HG02763 (cell line): ENCODE measurements around the gene PCED1A.

Experiments used
- ATAC-seq: cut with Tn5 transposase; IDR thresholded peaks from one replicate; pipeline ENCODE4 v1.9.1; 2021; ENCODE audit warnings: mild to moderate bottlenecking, moderate library complexity; ENCODE audit not compliant: unreplicated experiment

The PCED1A gene

DNA sequence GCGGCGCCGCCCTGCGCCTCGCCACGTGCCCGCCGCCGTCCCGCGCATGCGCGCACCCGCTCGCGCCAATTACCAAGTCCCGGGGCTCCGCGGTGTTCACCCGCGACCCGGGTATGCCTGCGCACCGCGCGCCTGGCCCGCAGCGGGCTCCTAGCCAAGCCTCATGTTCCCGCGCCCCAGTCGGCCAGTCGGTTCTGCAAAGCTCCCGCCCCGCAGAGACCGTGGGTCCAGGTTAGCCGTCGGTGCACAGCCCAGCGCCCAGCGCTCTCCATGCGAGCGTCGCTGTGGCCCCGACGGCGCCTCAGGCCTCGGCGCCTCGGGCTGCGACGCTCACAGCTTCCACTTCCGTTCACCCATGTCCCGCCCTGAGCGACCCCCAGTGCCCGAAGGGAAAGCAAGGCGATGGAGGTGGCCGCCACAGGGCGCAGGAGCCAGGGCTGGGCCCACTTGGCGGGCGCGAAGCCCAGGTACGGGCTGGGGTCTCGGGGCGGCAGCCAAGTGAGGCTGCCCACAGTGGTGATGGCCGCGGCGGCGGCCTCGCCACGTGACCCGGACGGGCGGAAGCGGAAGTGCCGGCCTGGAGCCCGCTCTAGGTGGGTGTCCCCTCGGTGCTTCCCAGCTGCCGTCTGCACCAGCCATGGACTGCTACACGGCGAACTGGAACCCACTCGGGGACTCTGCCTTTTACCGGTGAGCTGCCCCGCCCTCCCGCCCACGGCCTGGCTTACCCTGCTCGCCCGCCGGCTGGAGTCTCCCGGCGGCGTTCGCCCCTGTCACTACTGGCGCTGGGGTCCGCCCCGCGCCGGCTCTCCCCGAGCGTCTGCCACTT lies at the start of gene PCED1A, which contains the start of gene VPS16:
PCED1A (minus strand) TSS at position 518 of the 829 bp plus-strand sequence. CDS start 743 bp downstream, outside the sequence.
VPS16 (plus strand) TSS at position 608 of the 829 bp plus-strand sequence; CDS start at position 638, 30 bp downstream.
- peak; percentile 96 for ATAC-seq

GRCh38 chr20:2889797-2890196 lies 49.3 kb upstream of the PCED1A start:
- ATAC-seq: no peak

GRCh38 chr20:2889209-2889608 lies 48.8 kb upstream of the PCED1A start:
- ATAC-seq: no peak

DNA sequence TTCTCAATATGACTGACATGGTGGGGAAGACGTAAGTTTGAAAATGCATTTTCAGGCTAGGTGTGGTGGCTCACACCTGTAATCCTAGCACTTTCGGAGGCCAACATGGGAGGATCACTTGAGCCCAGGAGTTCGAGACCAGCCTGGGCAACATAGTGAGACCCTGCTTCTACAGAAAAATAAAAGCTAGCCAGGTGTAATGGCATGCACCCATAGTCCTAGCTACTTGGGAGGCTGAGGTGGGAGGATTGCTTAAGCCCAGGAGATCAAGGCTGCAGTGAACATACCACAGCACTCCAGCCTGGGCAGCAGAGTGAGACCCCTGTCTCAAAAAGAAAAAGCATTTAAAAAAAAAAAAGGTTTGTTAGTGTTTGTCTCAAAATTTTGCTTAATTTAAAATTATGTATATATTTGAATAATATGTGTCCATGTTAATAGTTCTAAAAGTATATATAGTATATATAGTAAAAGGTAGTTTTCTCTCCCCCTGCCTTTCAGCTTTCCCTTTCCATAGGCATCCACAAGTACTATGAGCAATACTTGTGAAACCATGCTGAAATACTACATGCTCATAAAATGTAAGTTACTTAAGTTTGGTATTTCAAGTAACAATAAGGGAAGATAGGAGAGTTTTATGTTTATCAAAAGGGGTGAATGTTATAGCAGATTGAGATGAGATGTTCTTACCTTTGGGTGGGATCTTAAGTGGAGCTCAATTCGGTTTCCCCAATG lies 47.9 kb upstream of the PCED1A start:
- no peak for ATAC-seq

GRCh38 chr20:2887715-2888114 lies 47.3 kb upstream of the PCED1A start:
- ATAC-seq: no peak

DNA sequence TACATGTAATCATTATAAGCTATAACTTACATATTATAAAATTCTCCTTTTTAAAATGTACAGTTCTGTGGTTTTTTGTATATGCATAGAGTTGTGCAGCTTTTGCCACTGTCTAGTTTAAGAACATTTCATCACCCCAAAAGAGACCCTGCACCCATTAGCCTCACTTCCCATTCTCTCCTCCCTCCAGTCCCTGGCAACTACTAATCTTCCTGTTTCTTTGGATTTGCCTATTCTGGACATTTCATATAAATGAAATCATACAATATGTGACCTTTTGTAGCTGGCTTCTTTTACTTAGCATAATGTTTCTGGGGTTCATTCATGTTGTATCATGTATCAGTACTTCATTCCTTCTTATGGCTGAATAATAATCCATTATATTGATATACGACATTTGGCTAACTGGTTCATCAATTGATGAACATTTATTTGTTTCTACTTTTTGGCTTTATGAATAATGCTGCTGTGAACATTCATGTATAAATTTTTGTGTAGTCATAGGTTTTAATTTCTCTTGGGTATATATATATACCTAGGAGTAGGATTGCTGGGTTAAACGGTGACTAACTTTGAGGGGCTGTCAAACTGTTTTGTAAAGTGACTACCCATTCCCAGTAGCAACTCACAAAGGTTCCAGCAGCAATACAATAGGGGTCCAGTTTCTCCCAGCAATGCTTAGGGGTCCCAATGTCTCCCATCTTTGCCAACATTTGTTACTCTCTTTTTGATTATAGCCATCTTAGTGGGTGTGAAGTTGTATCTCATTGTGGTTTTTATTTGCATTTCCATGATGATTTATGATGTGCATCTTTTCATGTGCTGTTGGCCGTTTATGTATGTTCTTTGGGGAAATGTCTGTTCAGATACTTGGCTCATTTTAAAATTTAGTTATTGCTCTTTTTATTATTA lies 43.5 kb upstream of the PCED1A start:
- ATAC-seq: no peak

- no peak for ATAC-seq
These were observed 40.2 kb upstream of the PCED1A start for GRCh38 chr20:2880650-2881049.

DNA sequence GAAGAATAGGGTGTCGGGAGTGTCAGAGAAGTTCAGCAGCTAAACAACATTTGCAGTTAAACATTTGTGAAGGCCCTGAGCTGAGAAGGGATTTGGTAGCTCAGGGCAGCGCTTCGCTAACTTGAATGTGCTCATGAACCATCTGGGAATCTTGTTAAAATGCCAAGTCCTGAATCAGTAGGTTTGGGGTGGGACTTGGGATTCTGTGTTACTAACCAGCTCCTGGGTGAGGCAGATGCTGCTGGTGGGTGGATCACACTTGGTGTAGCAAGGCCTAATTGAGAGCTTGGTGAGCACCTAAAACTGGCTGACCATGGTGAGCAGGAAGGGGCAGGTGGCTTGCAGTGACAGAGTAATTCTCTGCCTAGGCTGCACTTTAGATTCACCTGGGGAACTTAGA lies 38.7 kb upstream of the PCED1A start:
- ATAC-seq: no peak

- ATAC-seq: no peak
These were observed 38.1 kb upstream of the PCED1A start for GRCh38 chr20:2878515-2878914.

- ATAC-seq: no peak
These were observed 35.3 kb upstream of the PCED1A start for GRCh38 chr20:2875690-2876203.

GRCh38 chr20:2874456-2874855 lies 34.0 kb upstream of the PCED1A start:
- ATAC-seq: no peak

DNA sequence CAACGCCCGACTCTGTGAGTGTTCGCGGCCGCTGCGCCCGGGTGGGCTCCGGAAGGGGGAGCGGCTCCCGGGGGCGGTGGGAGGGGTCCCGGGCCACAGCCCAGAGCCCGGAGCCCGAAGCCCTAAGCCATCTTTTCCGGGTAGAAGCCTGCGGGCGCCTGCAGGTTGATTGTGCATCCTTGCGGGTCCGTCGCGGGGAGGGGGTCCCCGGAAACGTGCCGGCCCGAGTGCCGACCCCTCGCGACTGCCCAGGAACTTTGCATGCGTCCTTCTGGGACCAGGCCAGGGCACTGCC lies 33.2 kb upstream of the PCED1A start:
- ATAC-seq: peak; percentile 39

- ATAC-seq: peak; percentile 92
These were observed 32.7 kb upstream of the PCED1A start, which contains the start of gene PTPRA for GRCh38 chr20:2873010-2873746. Gene PTPRA, plus strand, starts transcription at chr20:2873481. Its CDS starts 90,797 bp downstream, at chr20:2964278.

DNA sequence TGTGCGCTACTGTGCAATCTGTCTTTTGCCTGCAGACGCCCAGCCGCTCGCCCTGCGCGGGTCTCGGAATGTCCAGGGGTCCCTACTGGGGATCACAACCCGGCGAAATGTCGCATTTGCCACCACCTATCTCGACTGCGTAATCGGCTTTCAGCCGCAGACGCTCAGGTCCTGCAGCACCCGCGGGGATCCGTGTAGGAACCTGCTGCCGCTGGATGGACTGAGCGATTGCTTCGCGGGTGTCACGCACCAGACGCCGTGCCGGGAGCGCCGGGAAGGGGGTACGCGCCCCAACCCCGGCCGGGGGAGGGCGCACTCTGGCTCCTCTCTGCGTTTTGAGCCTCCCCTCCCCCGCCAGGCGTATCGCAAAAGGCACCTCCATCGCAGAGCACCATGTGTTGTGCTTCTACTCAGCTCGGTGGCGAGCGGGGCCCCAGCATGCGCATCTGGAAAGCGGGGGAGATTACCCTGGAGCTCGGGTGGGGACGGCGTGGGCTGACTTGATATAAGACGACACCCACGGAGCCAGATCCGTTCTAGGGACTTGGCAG lies 32.1 kb upstream of the PCED1A start:
- peak; percentile 29 for ATAC-seq

DNA sequence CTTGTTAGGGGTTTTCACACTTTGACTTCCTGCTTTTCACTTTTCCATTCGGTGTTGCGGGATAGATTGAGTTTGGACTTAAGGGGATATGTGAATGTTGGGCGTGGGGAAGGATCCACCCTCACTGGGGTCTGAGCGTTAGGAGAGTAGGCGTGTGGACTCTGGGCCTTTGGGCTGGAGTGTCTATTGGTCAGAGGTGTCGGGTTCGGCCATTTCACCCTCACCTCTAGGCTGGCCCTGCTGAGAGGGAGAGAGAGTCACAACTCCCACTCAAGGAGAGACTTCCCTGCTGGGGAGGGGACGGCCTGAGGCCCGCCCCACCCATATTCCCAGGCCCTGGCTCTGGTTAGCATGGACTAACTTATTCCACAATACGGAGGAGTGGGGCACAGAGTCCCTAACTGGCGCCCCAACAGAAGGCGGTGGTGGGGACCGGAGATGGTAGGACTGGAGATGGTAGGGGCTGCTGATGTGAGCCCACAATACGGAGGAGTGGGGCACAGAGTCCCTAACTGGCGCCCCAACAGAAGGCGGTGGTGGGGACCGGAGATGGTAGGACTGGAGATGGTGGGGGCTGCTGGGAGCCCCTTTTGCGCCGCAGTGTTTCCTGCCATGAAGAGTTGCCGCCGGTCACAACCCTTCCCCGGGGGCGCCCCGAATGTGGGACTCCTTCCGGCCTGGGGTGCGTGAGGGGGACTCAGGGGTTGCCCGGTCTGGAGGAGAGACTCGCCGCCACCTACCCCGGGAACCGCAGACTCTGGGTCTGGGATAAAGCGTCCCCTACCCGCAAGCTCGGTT lies 31.4 kb upstream of the PCED1A start:
- no peak for ATAC-seq

GRCh38 chr20:2871111-2871465 lies 30.6 kb upstream of the PCED1A start:
- no peak for ATAC-seq

DNA sequence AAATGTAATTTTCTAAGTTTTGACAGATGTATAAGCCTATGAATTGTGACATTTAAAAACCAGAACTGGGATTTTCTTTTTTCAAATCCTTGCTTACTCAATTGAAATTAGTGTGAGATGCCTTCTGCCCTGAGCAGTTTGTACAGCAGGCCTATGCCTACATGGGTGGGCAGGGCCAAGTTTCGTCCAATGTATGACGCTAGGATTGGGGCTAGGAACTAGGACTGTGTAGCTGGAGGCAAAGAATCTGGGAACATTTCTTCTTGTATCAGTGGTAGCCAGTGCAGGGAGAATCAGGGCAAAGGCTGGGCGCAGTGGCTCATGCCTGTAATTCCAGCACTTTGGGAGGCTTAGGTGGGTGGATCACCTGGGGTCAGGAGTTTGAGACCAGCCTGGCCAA lies 28.9 kb upstream of the PCED1A start:
- ATAC-seq: no peak

- no peak for ATAC-seq
These were observed 26.8 kb upstream of the PCED1A start for GRCh38 chr20:2867081-2867864.
